SU-DHL-6 (cell line): ENCODE measurements around the gene FN1.
"Not testable (repeated sequence)": the region's sequence is repeated elsewhere in the genome, so short reads cannot be mapped to it uniquely, and the experiment has no call there.

ENCODE experiments used
- H2AFZ ChIP-seq: fragments of 200-600 bp; sonication (generic); 2 replicates; pipeline ENCODE4 v1.6.1; 2014; ENCODE audit warnings: low read depth, mild to moderate bottlenecking, moderate library complexity, mixed read lengths, antibody characterized with exemption, low read length; ENCODE audit not compliant: severe bottlenecking
- H3F3A ChIP-seq: fragments of 200-600 bp; shearing (Covaris generic); 2 replicates; pipeline ENCODE4 v1.6.0; 2016; ENCODE audit warnings: antibody characterized with exemption, mild to moderate bottlenecking; ENCODE audit not compliant: insufficient read depth
- H3K27ac ChIP-seq: fragments of 200-600 bp; sonication (generic); 2 replicates; pipeline ENCODE4 v1.5.1; 2016; ENCODE audit warnings: low read depth, mild to moderate bottlenecking, low read length, moderate library complexity, mixed read lengths
- H3K27me3 ChIP-seq: fragments of 200-600 bp; sonication (generic), shearing (Covaris generic); 2 replicates; pipeline ENCODE4 v1.6.0; 2014; ENCODE audit warnings: mild to moderate bottlenecking, low read length
- H3K36me3 ChIP-seq: fragments of 200-600 bp; sonication (generic); 2 replicates; pipeline ENCODE4 v1.6.1; 2014; ENCODE audit warnings: mild to moderate bottlenecking, low read length, mixed read lengths
- H3K4me2 ChIP-seq: fragments of 300-600, 200-600 bp; shearing (Covaris generic), sonication (generic); 2 replicates; pipeline ENCODE4 v1.6.0; 2014; ENCODE audit warnings: low read length, low read depth, mild to moderate bottlenecking; ENCODE audit not compliant: poor library complexity, severe bottlenecking
- H3K4me3 ChIP-seq: fragments of 200-600 bp; sonication (generic); 2 replicates; pipeline ENCODE4 v1.5.1; 2014; ENCODE audit warnings: antibody characterized with exemption, low read length, mild to moderate bottlenecking, mixed read lengths; ENCODE audit not compliant: insufficient read depth, poor library complexity, severe bottlenecking
- H3K79me2 ChIP-seq: fragments of 200-600 bp; sonication (generic); 2 replicates; pipeline ENCODE4 v1.6.1; 2014; ENCODE audit warnings: mild to moderate bottlenecking, low read length, moderate library complexity; ENCODE audit not compliant: insufficient read depth
- H3K9ac ChIP-seq: fragments of 200-600 bp; sonication (generic); 2 replicates; pipeline ENCODE4 v1.7.0; 2014; ENCODE audit warnings: mild to moderate bottlenecking, low read length
- H3K9me2 ChIP-seq: fragments of 200-600 bp; sonication (generic); replicated peaks from 2 replicates; pipeline ENCODE4 v1.6.1; 2014; ENCODE audit warnings: low read length; ENCODE audit not compliant: insufficient read depth
- H3K9me3 ChIP-seq: fragments of 200-600 bp; sonication (generic); 2 replicates; pipeline ENCODE4 v1.6.1; 2014; ENCODE audit warnings: low read length, mixed read lengths; ENCODE audit not compliant: insufficient read depth
- H4K20me1 ChIP-seq: fragments of 200-600 bp; sonication (generic); 2 replicates; pipeline ENCODE4 v1.6.1; 2014; ENCODE audit warnings: low read depth, mild to moderate bottlenecking, antibody characterized with exemption, low read length, moderate library complexity, mixed read lengths
- CTCF ChIP-seq: fragments of 200-600 bp; sonication (generic); IDR thresholded peaks from one replicate; pipeline ENCODE4 v1.5.1; 2017; ENCODE audit warnings: antibody characterized with exemption, mild to moderate bottlenecking, low read length, moderate library complexity; ENCODE audit not compliant: insufficient read depth, poor library complexity, severe bottlenecking
- EZH2phosphoT487 ChIP-seq: fragments of 200-600 bp; sonication (generic), shearing (Covaris generic); conservative IDR thresholded peaks from 2 replicates; pipeline ENCODE4 v1.6.1; 2018; ENCODE audit warnings: mild to moderate bottlenecking, antibody characterized with exemption, low read length, moderate library complexity, mixed read lengths

Gene FN1

GRCh38 chr2:215361211-215361875 is 74.5 kb downstream of the FN1 start:
- H3K27ac ChIP-seq, result no peak overlapping the region
- peaks cover 3% of the 10 kb centered on the region; the same call in 1 of the 2 replicates for H3K36me3 ChIP-seq

DNA sequence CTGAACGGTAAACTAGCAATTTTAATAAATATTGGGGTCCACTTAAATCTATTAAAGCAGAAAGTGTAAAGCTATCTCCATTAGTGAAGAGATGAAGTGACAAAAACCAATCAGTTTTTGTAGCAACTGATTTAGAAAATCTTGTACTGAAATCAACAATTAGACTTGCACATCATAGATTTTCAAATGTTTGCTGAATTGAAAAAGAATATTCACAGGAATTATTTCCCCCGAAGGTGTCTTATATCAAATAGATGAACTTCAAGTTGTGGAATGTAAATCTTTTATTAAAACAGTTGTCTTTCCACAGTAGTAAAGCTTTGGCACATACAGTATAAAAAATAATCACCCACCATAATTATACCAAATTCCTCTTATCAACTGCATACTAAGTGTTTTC is 75.3 kb downstream of the FN1 start:
- Histone ChIP-seq H3F3A (no peaks in the 10 kb centered on the region), H3K9ac (no peak overlapping the region), H2AFZ (no peak overlapping the region), H3K27me3 (no peaks in the 10 kb centered on the region), H3K36me3 (peaks cover 3% of the 10 kb centered on the region; the same call in 1 of the 2 replicates), H3K9me3 (no peaks in the 10 kb centered on the region), H3K4me2 (no peak overlapping the region), H3K79me2 (no peaks in the 10 kb centered on the region), H3K9me2 (no peaks in the 10 kb centered on the region), H4K20me1 (no peaks in the 10 kb centered on the region), H3K4me3 (no peak overlapping the region), H3K27ac (no peak overlapping the region)
- TF ChIP-seq CTCF, result no peak
- no peak for TF ChIP-seq EZH2phosphoT487

More at GRCh38 chr2:215361211-215361875, 74.5 kb downstream of the FN1 start:
- H3K4me2 ChIP-seq, result no peak overlapping the region
- no peaks in the 10 kb centered on the region for H3K79me2 ChIP-seq
- H3K4me3 ChIP-seq, result no peak overlapping the region
- TF ChIP-seq EZH2phosphoT487, result no peak
- TF ChIP-seq CTCF, result no peak
- no peak overlapping the region for H2AFZ ChIP-seq
- no peaks in the 10 kb centered on the region for H3F3A ChIP-seq
- H3K9me2 ChIP-seq, result no peaks in the 10 kb centered on the region
- no peaks in the 10 kb centered on the region for H3K9me3 ChIP-seq
- no peaks in the 10 kb centered on the region for H3K27me3 ChIP-seq
- H3K9ac ChIP-seq, result no peak overlapping the region
- no peaks in the 10 kb centered on the region for H4K20me1 ChIP-seq

DNA sequence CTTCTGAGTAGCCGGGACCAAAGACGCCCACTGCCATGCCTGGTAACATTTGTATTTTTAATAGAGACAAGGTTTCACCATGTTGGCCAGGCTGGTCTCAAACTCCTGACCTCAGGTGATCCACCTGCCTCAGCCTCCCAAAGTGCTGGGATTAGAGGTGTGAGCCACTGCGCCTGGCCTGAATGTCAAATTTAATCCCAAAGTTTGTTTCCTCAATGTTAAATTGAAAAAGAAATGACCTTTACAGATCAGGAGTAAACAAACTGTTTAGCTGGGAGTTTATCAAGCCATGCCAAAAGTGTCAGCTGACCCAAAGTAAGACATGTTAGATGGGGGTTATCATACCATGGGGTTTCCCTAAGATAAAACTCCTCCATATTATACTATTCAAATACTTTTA is 75.8 kb downstream of the FN1 start:
- not testable (repeated sequence) for H4K20me1 ChIP-seq, H3K9ac ChIP-seq, H3K27ac ChIP-seq, H3F3A ChIP-seq, H3K27me3 ChIP-seq, H3K4me3 ChIP-seq, H3K79me2 ChIP-seq, H3K4me2 ChIP-seq, H3K36me3 ChIP-seq, H3K9me2 ChIP-seq, H3K9me3 ChIP-seq, H2AFZ ChIP-seq

DNA sequence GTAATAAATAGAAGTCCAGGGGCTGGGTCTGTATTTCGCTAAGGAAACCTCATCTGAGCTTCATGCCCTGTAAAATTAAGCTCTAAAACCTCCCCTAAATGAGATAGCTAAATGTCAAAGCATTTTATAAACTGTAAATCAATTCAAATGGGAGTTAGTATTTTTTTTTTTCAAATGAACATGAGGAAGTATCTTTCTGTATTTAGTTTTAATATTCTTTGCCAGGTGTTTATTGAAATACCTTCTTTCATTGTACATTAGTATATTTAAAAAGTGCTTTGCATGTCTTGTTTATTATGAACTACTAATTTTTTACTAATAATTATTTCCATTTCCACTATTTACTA is 76.3 kb downstream of the FN1 start:
- H4K20me1 ChIP-seq, result no peaks in the 10 kb centered on the region
- no peak overlapping the region for H2AFZ ChIP-seq
- H3K4me3 ChIP-seq, result no peak overlapping the region
- no peaks in the 10 kb centered on the region for H3K9me2 ChIP-seq
- no peaks in the 10 kb centered on the region for H3F3A ChIP-seq
- H3K9ac ChIP-seq, result no peak overlapping the region
- TF ChIP-seq CTCF (no peak), EZH2phosphoT487 (no peak)
- H3K9me3 ChIP-seq, result no peaks in the 10 kb centered on the region
- no peak overlapping the region for H3K4me2 ChIP-seq
- H3K27ac ChIP-seq, result no peak overlapping the region
- H3K27me3 ChIP-seq, result no peaks in the 10 kb centered on the region
- no peaks in the 10 kb centered on the region for H3K79me2 ChIP-seq
- H3K36me3 ChIP-seq, result peaks cover 5% of the 10 kb centered on the region; the same call in 1 of the 2 replicates
